GM23338 (cell line): Measurements from ENCODE around the gene CASR.

Experiments
- CREB1 ChIP-seq: fragments of 250-450 bp; sonication (Bioruptor Pico); IDR thresholded peaks from 2 replicates; pipeline ENCODE4 v1.5.0; 2020; ENCODE audit warnings: low read depth, mild to moderate bottlenecking, moderate library complexity
- CTCF ChIP-seq, 2 experiments: fragments of 200-600 bp in 1 of 2; sonication (generic) in 1 of 2; conservative IDR thresholded peaks; 2 replicates each; pipeline versions ENCODE4 v1.5.1 to v1.6.1; 2016 to 2017; ENCODE audit warnings: antibody characterized with exemption in 2 of 2, low read depth in 2 of 2, mild to moderate bottlenecking in 2 of 2, moderate library complexity in 1 of 2
- EZH2 ChIP-seq: fragments of 200-600 bp; sonication (generic); IDR thresholded peaks from one replicate; pipeline ENCODE4 v1.8.0; 2017; ENCODE audit warnings: antibody characterized with exemption, mild to moderate bottlenecking, low read depth; ENCODE audit not compliant: unreplicated experiment
- EZH2phosphoT487 ChIP-seq: fragments of 200-600 bp; sonication (generic); IDR thresholded peaks from one replicate; pipeline ENCODE4 v1.8.1; 2018; ENCODE audit warnings: antibody characterized with exemption; ENCODE audit not compliant: unreplicated experiment
- JUNB ChIP-seq: IDR thresholded peaks from one replicate; pipeline ENCODE4 v1.6.1; 2016; ENCODE audit warnings: antibody characterized with exemption; ENCODE audit not compliant: unreplicated experiment
- NANOG ChIP-seq: IDR thresholded peaks from 2 replicates; pipeline ENCODE4 v1.6.1; 2016; ENCODE audit warnings: antibody characterized with exemption, borderline replicate concordance
- POLR2AphosphoS5 ChIP-seq: IDR thresholded peaks from 2 replicates; pipeline ENCODE4 v1.6.1; 2016; ENCODE audit warnings: antibody characterized with exemption, low read depth
- STAT1 ChIP-seq: IDR thresholded peaks from one replicate; pipeline ENCODE4 v1.6.1; 2016; ENCODE audit warnings: antibody characterized with exemption; ENCODE audit not compliant: unreplicated experiment
- ZNF114 ChIP-seq: fragments of 250-450 bp; sonication (Bioruptor Pico); IDR thresholded peaks from 2 replicates; pipeline ENCODE4 v1.5.0; 2020; ENCODE audit warnings: mild to moderate bottlenecking, moderate library complexity
- ZNF331 ChIP-seq: fragments of 250-450 bp; sonication (Bioruptor Pico); IDR thresholded peaks from 2 replicates; pipeline ENCODE4 v1.5.0; 2020; ENCODE audit warnings: low read depth, mild to moderate bottlenecking, moderate library complexity
- TF ChIP-seq, protein P1 (sequence below): IDR thresholded peaks from one replicate; pipeline ENCODE4 v1.6.1; 2018; ENCODE audit warnings: antibody characterized with exemption; ENCODE audit not compliant: unreplicated experiment
- TF ChIP-seq, protein P2 (sequence below): IDR thresholded peaks from 2 replicates; pipeline ENCODE4 v1.6.1; 2016; ENCODE audit warnings: antibody characterized with exemption

DNA sequence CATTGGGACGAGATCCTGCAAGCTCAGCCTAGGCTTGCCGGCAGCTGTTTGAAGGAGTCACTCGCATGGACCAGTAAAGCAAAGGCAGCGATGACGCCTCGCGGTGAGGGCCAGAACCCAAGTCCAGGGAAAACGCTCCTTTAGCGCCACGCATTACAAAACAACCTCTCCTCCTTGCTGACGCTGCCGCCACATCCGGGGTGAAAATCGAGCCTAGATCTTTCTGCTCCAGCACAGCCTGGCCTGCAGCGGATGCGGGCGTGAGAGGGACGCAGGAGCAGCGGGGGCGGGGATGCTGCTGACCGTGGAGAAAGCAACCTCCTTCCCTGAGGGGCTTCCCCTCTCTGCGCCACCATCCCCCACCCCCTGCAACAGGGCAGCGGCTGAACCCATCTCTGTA is 46.7 kb downstream of the CASR start:
- no peak for TF ChIP-seq CTCF (conservative IDR thresholded peaks at IDR 0.05; ENCODE audit: low read depth in 2 of 2)
- no peak for TF ChIP-seq ZNF114 (CRISPR knock-in tag)
- TF ChIP-seq POLR2AphosphoS5 = no peak
- no peak for TF ChIP-seq EZH2
- no peak for TF ChIP-seq EZH2phosphoT487
- TF ChIP-seq STAT1 = no peak
- TF ChIP-seq, protein P1, sequence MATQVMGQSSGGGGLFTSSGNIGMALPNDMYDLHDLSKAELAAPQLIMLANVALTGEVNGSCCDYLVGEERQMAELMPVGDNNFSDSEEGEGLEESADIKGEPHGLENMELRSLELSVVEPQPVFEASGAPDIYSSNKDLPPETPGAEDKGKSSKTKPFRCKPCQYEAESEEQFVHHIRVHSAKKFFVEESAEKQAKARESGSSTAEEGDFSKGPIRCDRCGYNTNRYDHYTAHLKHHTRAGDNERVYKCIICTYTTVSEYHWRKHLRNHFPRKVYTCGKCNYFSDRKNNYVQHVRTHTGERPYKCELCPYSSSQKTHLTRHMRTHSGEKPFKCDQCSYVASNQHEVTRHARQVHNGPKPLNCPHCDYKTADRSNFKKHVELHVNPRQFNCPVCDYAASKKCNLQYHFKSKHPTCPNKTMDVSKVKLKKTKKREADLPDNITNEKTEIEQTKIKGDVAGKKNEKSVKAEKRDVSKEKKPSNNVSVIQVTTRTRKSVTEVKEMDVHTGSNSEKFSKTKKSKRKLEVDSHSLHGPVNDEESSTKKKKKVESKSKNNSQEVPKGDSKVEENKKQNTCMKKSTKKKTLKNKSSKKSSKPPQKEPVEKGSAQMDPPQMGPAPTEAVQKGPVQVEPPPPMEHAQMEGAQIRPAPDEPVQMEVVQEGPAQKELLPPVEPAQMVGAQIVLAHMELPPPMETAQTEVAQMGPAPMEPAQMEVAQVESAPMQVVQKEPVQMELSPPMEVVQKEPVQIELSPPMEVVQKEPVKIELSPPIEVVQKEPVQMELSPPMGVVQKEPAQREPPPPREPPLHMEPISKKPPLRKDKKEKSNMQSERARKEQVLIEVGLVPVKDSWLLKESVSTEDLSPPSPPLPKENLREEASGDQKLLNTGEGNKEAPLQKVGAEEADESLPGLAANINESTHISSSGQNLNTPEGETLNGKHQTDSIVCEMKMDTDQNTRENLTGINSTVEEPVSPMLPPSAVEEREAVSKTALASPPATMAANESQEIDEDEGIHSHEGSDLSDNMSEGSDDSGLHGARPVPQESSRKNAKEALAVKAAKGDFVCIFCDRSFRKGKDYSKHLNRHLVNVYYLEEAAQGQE = no peak
- TF ChIP-seq JUNB = no peak
- TF ChIP-seq ZNF331 (CRISPR knock-in tag) = no peak
- no peak for TF ChIP-seq CREB1
- no peak for TF ChIP-seq NANOG
- TF ChIP-seq, protein P2, sequence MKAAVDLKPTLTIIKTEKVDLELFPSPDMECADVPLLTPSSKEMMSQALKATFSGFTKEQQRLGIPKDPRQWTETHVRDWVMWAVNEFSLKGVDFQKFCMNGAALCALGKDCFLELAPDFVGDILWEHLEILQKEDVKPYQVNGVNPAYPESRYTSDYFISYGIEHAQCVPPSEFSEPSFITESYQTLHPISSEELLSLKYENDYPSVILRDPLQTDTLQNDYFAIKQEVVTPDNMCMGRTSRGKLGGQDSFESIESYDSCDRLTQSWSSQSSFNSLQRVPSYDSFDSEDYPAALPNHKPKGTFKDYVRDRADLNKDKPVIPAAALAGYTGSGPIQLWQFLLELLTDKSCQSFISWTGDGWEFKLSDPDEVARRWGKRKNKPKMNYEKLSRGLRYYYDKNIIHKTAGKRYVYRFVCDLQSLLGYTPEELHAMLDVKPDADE = no peak
